DMS53 (cell line): ENCODE measurements around the gene B9D2.

Source experiments
- DNase-seq: peaks from one replicate; lab custom pipeline; 2025; lab: John Stamatoyannopoulos, UW

The B9D2 gene

GRCh38 chr19:41309180-41310032 lies 54.5 kb downstream of the B9D2 start:
- DNase-seq: peak; percentile 76

- peak; percentile 92 for DNase-seq
Observed at GRCh38 chr19:41308450-41309179, 55.3 kb downstream of the B9D2 start.

GRCh38 chr19:41307954-41308449 lies 55.9 kb downstream of the B9D2 start:
- DNase-seq: no peak

GRCh38 chr19:41307090-41307875 lies 56.7 kb downstream of the B9D2 start:
- DNase-seq: no peak

GRCh38 chr19:41305927-41306793 lies 57.8 kb downstream of the B9D2 start:
- no peak for DNase-seq

GRCh38 chr19:41304706-41305483 lies 59.1 kb downstream of the B9D2 start:
- DNase-seq: no peak
